ENCODE data around the gene ENOX1. TPM values are rescaled to one million over a fixed set of nuclear protein-coding genes. Genes with fewer than 3 reads are reported as not detected.

Gene ENOX1
- polyA plus RNA-seq, 6 donors from 2014 or later, result not detected

- DNase-seq (no peak), ATAC-seq (ENCODE audit: low read depth in 2 of 2) (no peak)
- Mint-ChIP-seq H3K27me3 (peaks cover 0 to 15% (median 11%) of the 10 kb centered on the region in 3 donors), H3K27ac (no peak overlapping the region), H3K9me3 (no peaks in the 10 kb centered on the region), H3K36me3 (no peaks in the 10 kb centered on the region), H3K4me1 (no peaks in the 10 kb centered on the region), H3K4me3 (no peak overlapping the region)
Observed at GRCh38 chr13:43300865-43301264, 485.9 kb downstream of the ENOX1 start.

GRCh38 chr13:43299374-43299773 lies 487.4 kb downstream of the ENOX1 start:
- peaks cover 0 to 15% (median 11%) of the 10 kb centered on the region in 3 donors for H3K27me3 Mint-ChIP-seq
- no peaks in the 10 kb centered on the region for H3K9me3 Mint-ChIP-seq
- no peak overlapping the region for H3K4me3 Mint-ChIP-seq
- H3K27ac Mint-ChIP-seq, result no peak overlapping the region
- no peaks in the 10 kb centered on the region for H3K36me3 Mint-ChIP-seq
- no peak for DNase-seq
- ATAC-seq (ENCODE audit: low read depth in 2 of 2), result no peak
- no peaks in the 10 kb centered on the region for H3K4me1 Mint-ChIP-seq

GRCh38 chr13:43298816-43299215 lies 488.0 kb downstream of the ENOX1 start:
- H3K4me3 Mint-ChIP-seq, result no peak overlapping the region
- DNase-seq (no peak), ATAC-seq (ENCODE audit: low read depth in 2 of 2) (no peak)
- no peaks in the 10 kb centered on the region for H3K36me3 Mint-ChIP-seq
- peak overlapping the region in 1 of 6 donors; percentile 73 for H3K27ac Mint-ChIP-seq
- peaks cover 0 to 15% (median 11%) of the 10 kb centered on the region in 3 donors for H3K27me3 Mint-ChIP-seq
- no peaks in the 10 kb centered on the region for H3K9me3 Mint-ChIP-seq
- H3K4me1 Mint-ChIP-seq, result no peaks in the 10 kb centered on the region

GRCh38 chr13:43297967-43298678 lies 488.6 kb downstream of the ENOX1 start:
- Mint-ChIP-seq H3K4me1 (no peaks in the 10 kb centered on the region), H3K4me3 (no peak overlapping the region), H3K9me3 (no peaks in the 10 kb centered on the region), H3K27ac (peak overlapping the region in 1 of 6 donors; percentile 73), H3K36me3 (no peaks in the 10 kb centered on the region), H3K27me3 (peaks cover 0 to 15% (median 11%) of the 10 kb centered on the region in 3 donors)
- ATAC-seq (ENCODE audit: low read depth in 2 of 2), result no peak
- no peak for DNase-seq

- Mint-ChIP-seq H3K9me3 (no peaks in the 10 kb centered on the region), H3K36me3 (no peaks in the 10 kb centered on the region), H3K4me3 (no peak overlapping the region), H3K4me1 (no peaks in the 10 kb centered on the region), H3K27me3 (peaks cover 0 to 15% (median 11%) of the 10 kb centered on the region in 3 donors), H3K27ac (no peak overlapping the region)
- no peak for DNase-seq
- ATAC-seq (ENCODE audit: low read depth in 2 of 2), result no peak
Observed at GRCh38 chr13:43295825-43296564, 490.8 kb downstream of the ENOX1 start.

- H3K9me3 Mint-ChIP-seq, result no peaks in the 10 kb centered on the region
- DNase-seq (no peak), ATAC-seq (ENCODE audit: low read depth in 2 of 2) (no peak)
- peaks cover 0 to 16% (median 12%) of the 10 kb centered on the region in 3 donors for H3K27me3 Mint-ChIP-seq
- H3K27ac Mint-ChIP-seq, result no peak overlapping the region
- no peak overlapping the region for H3K4me3 Mint-ChIP-seq
- no peaks in the 10 kb centered on the region for H3K4me1 Mint-ChIP-seq
- H3K36me3 Mint-ChIP-seq, result no peaks in the 10 kb centered on the region
Observed at GRCh38 chr13:43295321-43295720, 491.5 kb downstream of the ENOX1 start.

- peaks cover 0 to 17% (median 16%) of the 10 kb centered on the region in 3 donors for H3K27me3 Mint-ChIP-seq
- DNase-seq (no peak), ATAC-seq (ENCODE audit: low read depth in 2 of 2) (no peak)
- H3K4me3 Mint-ChIP-seq, result no peak overlapping the region
- no peaks in the 10 kb centered on the region for H3K36me3 Mint-ChIP-seq
- H3K9me3 Mint-ChIP-seq, result no peaks in the 10 kb centered on the region
- no peaks in the 10 kb centered on the region for H3K4me1 Mint-ChIP-seq
- H3K27ac Mint-ChIP-seq, result no peak overlapping the region
Observed at GRCh38 chr13:43294412-43294811, 492.4 kb downstream of the ENOX1 start.

- ATAC-seq (ENCODE audit: low read depth in 2 of 2), result no peak
Observed at GRCh38 chr13:43293986-43294385, 492.8 kb downstream of the ENOX1 start.

GRCh38 chr13:43293561-43293960 lies 493.2 kb downstream of the ENOX1 start:
- Mint-ChIP-seq H3K27me3 (peaks cover 0 to 12% (median 8%) of the 10 kb centered on the region in 3 donors), H3K4me3 (no peak overlapping the region), H3K36me3 (no peaks in the 10 kb centered on the region), H3K9me3 (no peaks in the 10 kb centered on the region), H3K4me1 (no peaks in the 10 kb centered on the region), H3K27ac (no peak overlapping the region)
- no peak for DNase-seq
- no peak for ATAC-seq (ENCODE audit: low read depth in 2 of 2)

More at GRCh38 chr13:43293986-43294385, 492.8 kb downstream of the ENOX1 start:
- H3K4me3 Mint-ChIP-seq, result no peak overlapping the region
- H3K4me1 Mint-ChIP-seq, result no peaks in the 10 kb centered on the region
- peaks cover 0 to 15% (median 12%) of the 10 kb centered on the region in 3 donors for H3K27me3 Mint-ChIP-seq
- DNase-seq, result no peak
- H3K27ac Mint-ChIP-seq, result no peak overlapping the region
- no peaks in the 10 kb centered on the region for H3K9me3 Mint-ChIP-seq
- no peaks in the 10 kb centered on the region for H3K36me3 Mint-ChIP-seq

- H3K27ac Mint-ChIP-seq, result no peak overlapping the region
- no peak for ATAC-seq (ENCODE audit: low read depth in 2 of 2)
- no peaks in the 10 kb centered on the region for H3K9me3 Mint-ChIP-seq
- no peaks in the 10 kb centered on the region for H3K4me1 Mint-ChIP-seq
- no peak for DNase-seq
- H3K4me3 Mint-ChIP-seq, result no peak overlapping the region
- H3K36me3 Mint-ChIP-seq, result no peaks in the 10 kb centered on the region
- H3K27me3 Mint-ChIP-seq, result peaks cover 0 to 11% (median 5%) of the 10 kb centered on the region in 3 donors
Observed at GRCh38 chr13:43293008-43293407, 493.8 kb downstream of the ENOX1 start.

GRCh38 chr13:43291287-43292060 lies 495.3 kb downstream of the ENOX1 start:
- Mint-ChIP-seq H3K27ac (no peak overlapping the region), H3K9me3 (no peaks in the 10 kb centered on the region), H3K27me3 (peaks cover 0 to 5% (median 5%) of the 10 kb centered on the region in 3 donors), H3K4me3 (no peak overlapping the region), H3K36me3 (no peaks in the 10 kb centered on the region), H3K4me1 (no peaks in the 10 kb centered on the region)
- no peak for ATAC-seq (ENCODE audit: low read depth in 2 of 2)
- no peak for DNase-seq

GRCh38 chr13:43289470-43290255 lies 497.1 kb downstream of the ENOX1 start:
- Mint-ChIP-seq H3K27ac (no peak overlapping the region), H3K4me3 (no peak overlapping the region), H3K27me3 (peaks cover 5 to 9% (median 6%) of the 10 kb centered on the region in 3 donors), H3K9me3 (no peaks in the 10 kb centered on the region), H3K36me3 (no peaks in the 10 kb centered on the region), H3K4me1 (no peaks in the 10 kb centered on the region)
- DNase-seq (no peak), ATAC-seq (ENCODE audit: low read depth in 2 of 2) (no peak)

GRCh38 chr13:43286751-43287150 lies 500.0 kb downstream of the ENOX1 start:
- ATAC-seq (ENCODE audit: low read depth in 2 of 2), result no peak
- H3K27me3 Mint-ChIP-seq, result peaks cover 6 to 18% (median 8%) of the 10 kb centered on the region in 3 donors
- H3K9me3 Mint-ChIP-seq, result no peaks in the 10 kb centered on the region
- DNase-seq, result no peak
- no peaks in the 10 kb centered on the region for H3K36me3 Mint-ChIP-seq
- no peaks in the 10 kb centered on the region for H3K4me1 Mint-ChIP-seq
- H3K4me3 Mint-ChIP-seq, result no peak overlapping the region
- no peak overlapping the region for H3K27ac Mint-ChIP-seq
